HEK293 (cell line): ENCODE data around the gene SNX17.
A peak's percentile ranks its signal among the peaks of the same experiment; 100 is the strongest.

Experiments
- CTCF ChIP-seq: fragments of 450-650 bp; formaldehyde crosslinking; IDR thresholded peaks from 2 replicates; pipeline ENCODE4 v1.5.1; 2016; ENCODE audit warnings: missing biosample characterization, missing genetic modification characterization
- GLI2 ChIP-seq: fragments of 450-650 bp; formaldehyde crosslinking; IDR thresholded peaks from 2 replicates; pipeline ENCODE4; 2017; ENCODE audit warnings: missing biosample characterization, missing genetic modification characterization, low read depth, borderline replicate concordance
- HOXC10 ChIP-seq: sonication (generic); formaldehyde crosslinking; IDR thresholded peaks from 2 replicates; pipeline ENCODE4 v1.8.1; 2023; ENCODE audit warnings: mild to moderate bottlenecking, missing genetic modification reagents
- KLF10 ChIP-seq: fragments of 450-650 bp; IDR thresholded peaks from 2 replicates; pipeline ENCODE4 v1.5.1; 2018; ENCODE audit warnings: missing biosample characterization, mild to moderate bottlenecking, missing genetic modification characterization
- KLF16 ChIP-seq: fragments of 450-650 bp; formaldehyde crosslinking; IDR thresholded peaks from 2 replicates; pipeline ENCODE4 v1.5.1; 2017; ENCODE audit warnings: missing biosample characterization, missing genetic modification characterization
- MZF1 ChIP-seq: fragments of 450-650 bp; formaldehyde crosslinking; IDR thresholded peaks from 2 replicates; pipeline ENCODE4 v1.5.1; 2017; ENCODE audit warnings: missing biosample characterization, missing genetic modification characterization, borderline replicate concordance
- PBX3 ChIP-seq: sonication (generic); formaldehyde crosslinking; IDR thresholded peaks from 2 replicates; pipeline ENCODE4 v1.8.1; 2022; ENCODE audit warnings: mild to moderate bottlenecking, moderate library complexity, missing genetic modification reagents
- SCRT2 ChIP-seq: fragments of 450-650 bp; formaldehyde crosslinking; IDR thresholded peaks from 2 replicates; pipeline ENCODE4 v1.5.1; 2016; ENCODE audit warnings: missing biosample characterization, missing genetic modification characterization
- SETDB1 ChIP-seq: IDR thresholded peaks from one replicate; pipeline ENCODE4 v1.6.1; 2017; ENCODE audit warnings: mild to moderate bottlenecking, low read length, moderate library complexity, mixed read lengths; ENCODE audit not compliant: insufficient read length
- SP7 ChIP-seq: fragments of 450-650 bp; formaldehyde crosslinking; IDR thresholded peaks from 2 replicates; pipeline ENCODE4 v1.5.1; 2016; ENCODE audit warnings: missing biosample characterization, missing genetic modification characterization
- ZFP3 ChIP-seq: fragments of 450-650 bp; formaldehyde crosslinking; IDR thresholded peaks from 2 replicates; pipeline ENCODE4 v1.5.1; 2016; ENCODE audit warnings: low read depth, missing biosample characterization, missing genetic modification characterization
- ZNF174 ChIP-seq: fragments of 450-650 bp; formaldehyde crosslinking; IDR thresholded peaks from 2 replicates; pipeline ENCODE4 v1.5.0; 2017; ENCODE audit warnings: missing biosample characterization, mild to moderate bottlenecking, missing genetic modification characterization
- ZNF175 ChIP-seq: fragments of 450-650 bp; formaldehyde crosslinking; IDR thresholded peaks from 2 replicates; pipeline ENCODE4 v1.5.1; 2016; ENCODE audit warnings: missing biosample characterization, missing genetic modification characterization
- ZNF221 ChIP-seq: fragments of 450-650 bp; formaldehyde crosslinking; IDR thresholded peaks from 2 replicates; pipeline ENCODE4 v1.5.1; 2017; ENCODE audit warnings: missing biosample characterization, missing genetic modification characterization, borderline replicate concordance
- ZNF266 ChIP-seq: fragments of 450-650 bp; formaldehyde crosslinking; IDR thresholded peaks from 2 replicates; pipeline ENCODE4 v1.5.1; 2016; ENCODE audit warnings: missing biosample characterization, missing genetic modification characterization, low read depth
- ZNF274 ChIP-seq, 2 experiments: fragments of 200-500 bp in 1 of 2; fragments of 450-650 bp in 1 of 2; sonication (Bioruptor generic) in 1 of 2; formaldehyde crosslinking in 1 of 2; IDR thresholded peaks; 2 replicates each; pipeline versions ENCODE4 v1.5.1 to v1.6.1; 2014 to 2016; ENCODE audit warnings: borderline replicate concordance in 1 of 2, inconsistent platforms in 1 of 2, low read length in 1 of 2, missing biosample characterization in 1 of 2, missing genetic modification characterization in 1 of 2
- ZNF292 ChIP-seq: fragments of 450-650 bp; formaldehyde crosslinking; IDR thresholded peaks from 2 replicates; pipeline ENCODE4 v1.5.1; 2016; ENCODE audit warnings: low read depth, missing biosample characterization, missing genetic modification characterization, borderline replicate concordance
- ZNF513 ChIP-seq: fragments of 450-650 bp; IDR thresholded peaks from 2 replicates; pipeline ENCODE4 v1.5.1; 2018; ENCODE audit warnings: missing biosample characterization, missing genetic modification characterization
- ZNF555 ChIP-seq: fragments of 450-650 bp; formaldehyde crosslinking; conservative IDR thresholded peaks from 2 replicates; pipeline ENCODE4 v1.5.1; 2017; ENCODE audit warnings: missing biosample characterization, mild to moderate bottlenecking, missing genetic modification characterization, inconsistent platforms
- ZNF624 ChIP-seq: fragments of 450-650 bp; formaldehyde crosslinking; IDR thresholded peaks from 2 replicates; pipeline ENCODE4 v1.5.1; 2017; ENCODE audit warnings: missing biosample characterization, missing genetic modification characterization
- ZNF670 ChIP-seq: fragments of 450-650 bp; formaldehyde crosslinking; IDR thresholded peaks from 2 replicates; pipeline ENCODE4 v1.5.1; 2016; ENCODE audit warnings: missing biosample characterization, missing genetic modification characterization, low read depth
- ZNF692 ChIP-seq: fragments of 450-650 bp; formaldehyde crosslinking; IDR thresholded peaks from 2 replicates; pipeline ENCODE4 v1.5.1; 2016; ENCODE audit warnings: missing biosample characterization, missing genetic modification characterization
- TF ChIP-seq, protein P1 (sequence below): fragments of 450-650 bp; formaldehyde crosslinking; IDR thresholded peaks from 2 replicates; pipeline ENCODE4 v1.5.1; 2016; ENCODE audit warnings: missing biosample characterization, missing genetic modification characterization, low read depth
- TF ChIP-seq, protein P2 (sequence below): fragments of 450-650 bp; formaldehyde crosslinking; IDR thresholded peaks from 2 replicates; pipeline ENCODE4 v1.5.1; 2016; ENCODE audit warnings: missing biosample characterization, missing genetic modification characterization

The SNX17 gene

DNA sequence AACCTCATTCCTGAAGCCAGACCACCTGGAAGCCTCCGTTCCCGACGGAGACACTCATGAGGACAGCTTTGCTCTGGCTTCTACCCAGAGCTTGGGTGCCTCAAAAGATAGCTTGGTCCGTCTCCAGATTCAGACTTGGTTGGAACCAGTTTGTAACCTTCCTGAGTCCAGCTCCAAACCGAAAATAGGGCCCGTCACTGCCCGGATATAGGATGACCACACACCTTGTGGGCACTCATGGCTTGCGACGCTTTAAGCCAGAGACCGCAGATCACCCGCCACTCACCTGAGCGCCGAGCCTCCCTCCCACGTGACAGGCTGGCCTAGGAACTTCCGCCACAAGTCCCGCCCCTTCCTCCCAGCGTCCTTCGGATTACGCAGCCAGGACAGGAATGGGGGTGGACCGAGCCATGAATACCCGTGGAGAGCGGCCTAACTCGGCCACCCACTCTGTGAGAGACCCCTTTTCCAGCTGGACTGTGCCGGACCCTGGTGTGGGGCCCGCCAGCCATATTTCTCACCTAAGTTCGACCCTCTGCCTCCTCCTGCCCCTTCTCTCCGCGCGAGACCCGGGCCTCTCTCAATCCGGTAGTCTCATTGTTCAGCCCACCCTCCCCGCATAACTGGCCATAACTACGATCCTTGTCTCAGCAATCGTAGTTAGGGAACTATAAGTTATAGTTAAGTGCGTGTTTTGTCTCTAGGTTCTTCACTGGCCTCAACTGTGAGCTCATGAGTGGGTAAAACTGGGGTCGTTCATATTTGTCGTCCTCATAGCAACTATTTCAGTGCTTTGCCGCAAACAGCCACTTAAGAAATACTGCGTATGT is 47.4 kb upstream of the SNX17 start, which contains the start of gene MPV17 (continued):
- no peak for TF ChIP-seq GLI2 (tag by site-specific recombination)
- no peak for TF ChIP-seq CTCF (tag by site-specific recombination)
- TF ChIP-seq ZNF670, result no peak
- TF ChIP-seq SCRT2 (tag by site-specific recombination), result no peak
- TF ChIP-seq ZNF624 (tag by site-specific recombination), result no peak
- TF ChIP-seq ZNF692, result peak; percentile 82
- TF ChIP-seq ZNF174 (tag by site-specific recombination), result no peak
- no peak for TF ChIP-seq HOXC10 (CRISPR knock-in tag)
- TF ChIP-seq SP7 (tag by site-specific recombination), result peak; percentile 17; the same call in 1 of the 2 replicates
- TF ChIP-seq, protein P1, sequence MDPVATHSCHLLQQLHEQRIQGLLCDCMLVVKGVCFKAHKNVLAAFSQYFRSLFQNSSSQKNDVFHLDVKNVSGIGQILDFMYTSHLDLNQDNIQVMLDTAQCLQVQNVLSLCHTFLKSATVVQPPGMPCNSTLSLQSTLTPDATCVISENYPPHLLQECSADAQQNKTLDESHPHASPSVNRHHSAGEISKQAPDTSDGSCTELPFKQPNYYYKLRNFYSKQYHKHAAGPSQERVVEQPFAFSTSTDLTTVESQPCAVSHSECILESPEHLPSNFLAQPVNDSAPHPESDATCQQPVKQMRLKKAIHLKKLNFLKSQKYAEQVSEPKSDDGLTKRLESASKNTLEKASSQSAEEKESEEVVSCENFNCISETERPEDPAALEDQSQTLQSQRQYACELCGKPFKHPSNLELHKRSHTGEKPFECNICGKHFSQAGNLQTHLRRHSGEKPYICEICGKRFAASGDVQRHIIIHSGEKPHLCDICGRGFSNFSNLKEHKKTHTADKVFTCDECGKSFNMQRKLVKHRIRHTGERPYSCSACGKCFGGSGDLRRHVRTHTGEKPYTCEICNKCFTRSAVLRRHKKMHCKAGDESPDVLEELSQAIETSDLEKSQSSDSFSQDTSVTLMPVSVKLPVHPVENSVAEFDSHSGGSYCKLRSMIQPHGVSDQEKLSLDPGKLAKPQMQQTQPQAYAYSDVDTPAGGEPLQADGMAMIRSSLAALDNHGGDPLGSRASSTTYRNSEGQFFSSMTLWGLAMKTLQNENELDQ (tag by site-specific recombination), result no peak
- TF ChIP-seq ZNF555 (tag by site-specific recombination), result no peak
- no peak for TF ChIP-seq ZNF292 (tag by site-specific recombination)
- no peak for TF ChIP-seq SETDB1
- no peak for TF ChIP-seq ZNF221 (tag by site-specific recombination)
- TF ChIP-seq ZNF274 (IDR thresholded peaks at IDR 0.05; ENCODE audit: low read length), result no peak
- TF ChIP-seq ZNF274 (tag by site-specific recombination; IDR thresholded peaks at IDR 0.05; ENCODE audit: borderline replicate concordance), result no peak
- TF ChIP-seq, protein P2, sequence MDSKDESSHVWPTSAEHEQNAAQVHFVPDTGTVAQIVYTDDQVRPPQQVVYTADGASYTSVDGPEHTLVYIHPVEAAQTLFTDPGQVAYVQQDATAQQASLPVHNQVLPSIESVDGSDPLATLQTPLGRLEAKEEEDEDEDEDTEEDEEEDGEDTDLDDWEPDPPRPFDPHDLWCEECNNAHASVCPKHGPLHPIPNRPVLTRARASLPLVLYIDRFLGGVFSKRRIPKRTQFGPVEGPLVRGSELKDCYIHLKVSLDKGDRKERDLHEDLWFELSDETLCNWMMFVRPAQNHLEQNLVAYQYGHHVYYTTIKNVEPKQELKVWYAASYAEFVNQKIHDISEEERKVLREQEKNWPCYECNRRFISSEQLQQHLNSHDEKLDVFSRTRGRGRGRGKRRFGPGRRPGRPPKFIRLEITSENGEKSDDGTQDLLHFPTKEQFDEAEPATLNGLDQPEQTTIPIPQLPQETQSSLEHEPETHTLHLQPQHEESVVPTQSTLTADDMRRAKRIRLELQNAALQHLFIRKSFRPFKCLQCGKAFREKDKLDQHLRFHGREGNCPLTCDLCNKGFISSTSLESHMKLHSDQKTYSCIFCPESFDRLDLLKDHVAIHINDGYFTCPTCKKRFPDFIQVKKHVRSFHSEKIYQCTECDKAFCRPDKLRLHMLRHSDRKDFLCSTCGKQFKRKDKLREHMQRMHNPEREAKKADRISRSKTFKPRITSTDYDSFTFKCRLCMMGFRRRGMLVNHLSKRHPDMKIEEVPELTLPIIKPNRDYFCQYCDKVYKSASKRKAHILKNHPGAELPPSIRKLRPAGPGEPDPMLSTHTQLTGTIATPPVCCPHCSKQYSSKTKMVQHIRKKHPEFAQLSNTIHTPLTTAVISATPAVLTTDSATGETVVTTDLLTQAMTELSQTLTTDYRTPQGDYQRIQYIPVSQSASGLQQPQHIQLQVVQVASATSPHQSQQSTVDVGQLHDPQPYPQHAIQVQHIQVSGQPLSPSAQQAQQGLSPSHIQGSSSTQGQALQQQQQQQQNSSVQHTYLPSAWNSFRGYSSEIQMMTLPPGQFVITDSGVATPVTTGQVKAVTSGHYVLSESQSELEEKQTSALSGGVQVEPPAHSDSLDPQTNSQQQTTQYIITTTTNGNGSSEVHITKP, result peak; percentile 97
- no peak for TF ChIP-seq ZNF266 (tag by site-specific recombination)
- TF ChIP-seq MZF1 (tag by site-specific recombination), result no peak
- no peak for TF ChIP-seq ZNF513
- TF ChIP-seq ZNF175 (tag by site-specific recombination), result no peak
- no peak for TF ChIP-seq ZFP3 (tag by site-specific recombination)
- peak; percentile 77 for TF ChIP-seq KLF10
- TF ChIP-seq PBX3 (CRISPR knock-in tag), result 0 out of 2 replicates have a peak, but pooled peaks have one; percentile 23
- TF ChIP-seq KLF16 (tag by site-specific recombination), result peak; percentile 52; the same call in 1 of the 2 replicates
